Breast epithelium (tissue), 3 donors: ENCODE measurements around the gene NPS.

Source experiments
- POLR2A ChIP-seq: fragments of 450-650 bp; IDR thresholded peaks from one replicate; pipeline ENCODE4 v1.6.1; 2016; ENCODE audit warnings: antibody characterized with exemption, mild to moderate bottlenecking, moderate library complexity
- POLR2AphosphoS5 ChIP-seq, 3 donors: sonication (generic); formaldehyde crosslinking; IDR thresholded peaks; one replicate each; pipeline ENCODE4 v1.6.1; 2017; ENCODE audit warnings: antibody characterized with exemption in 3 of 3
- TF ChIP-seq, protein P1 (sequence below), 3 donors: fragments of 450-650 bp; IDR thresholded peaks; one replicate each; pipeline ENCODE4 v1.5.1; 2016 to 2017; ENCODE audit warnings: antibody characterized with exemption in 3 of 3, mild to moderate bottlenecking in 3 of 3, moderate library complexity in 3 of 3

DNA sequence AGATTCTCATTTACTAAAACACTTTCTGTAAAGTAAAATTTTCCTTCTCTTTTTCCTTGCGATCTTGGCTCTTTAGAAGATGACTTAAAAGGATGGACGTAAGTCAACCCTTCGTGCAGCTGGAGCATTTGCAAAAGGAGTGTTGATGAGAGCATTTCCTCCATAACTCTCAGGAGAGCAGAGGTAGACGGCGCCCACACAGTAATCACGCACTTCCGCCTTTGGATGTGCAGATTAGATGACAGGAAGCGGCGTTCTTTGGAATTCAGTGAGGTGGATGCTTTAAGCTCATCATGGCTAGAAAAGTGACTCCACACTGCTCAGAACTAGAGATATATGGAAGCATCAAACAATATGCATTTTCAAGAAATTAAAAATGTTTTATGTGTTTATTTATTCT lies 43.0 kb upstream of the NPS start:
- TF ChIP-seq, protein P1, sequence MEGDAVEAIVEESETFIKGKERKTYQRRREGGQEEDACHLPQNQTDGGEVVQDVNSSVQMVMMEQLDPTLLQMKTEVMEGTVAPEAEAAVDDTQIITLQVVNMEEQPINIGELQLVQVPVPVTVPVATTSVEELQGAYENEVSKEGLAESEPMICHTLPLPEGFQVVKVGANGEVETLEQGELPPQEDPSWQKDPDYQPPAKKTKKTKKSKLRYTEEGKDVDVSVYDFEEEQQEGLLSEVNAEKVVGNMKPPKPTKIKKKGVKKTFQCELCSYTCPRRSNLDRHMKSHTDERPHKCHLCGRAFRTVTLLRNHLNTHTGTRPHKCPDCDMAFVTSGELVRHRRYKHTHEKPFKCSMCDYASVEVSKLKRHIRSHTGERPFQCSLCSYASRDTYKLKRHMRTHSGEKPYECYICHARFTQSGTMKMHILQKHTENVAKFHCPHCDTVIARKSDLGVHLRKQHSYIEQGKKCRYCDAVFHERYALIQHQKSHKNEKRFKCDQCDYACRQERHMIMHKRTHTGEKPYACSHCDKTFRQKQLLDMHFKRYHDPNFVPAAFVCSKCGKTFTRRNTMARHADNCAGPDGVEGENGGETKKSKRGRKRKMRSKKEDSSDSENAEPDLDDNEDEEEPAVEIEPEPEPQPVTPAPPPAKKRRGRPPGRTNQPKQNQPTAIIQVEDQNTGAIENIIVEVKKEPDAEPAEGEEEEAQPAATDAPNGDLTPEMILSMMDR (IDR thresholded peaks at IDR 0.05): no peak
- TF ChIP-seq POLR2AphosphoS5 (IDR thresholded peaks at IDR 0.05) (no peak), POLR2A (no peak)
